ENCODE data around the gene ZNF469.

GRCh38 chr16:88373927-88374492, 8.7 kb upstream of the ZNF469 start:
- TF ChIP-seq POLR2A (IDR thresholded peaks at IDR 0.05) (no peak), CTCF (IDR thresholded peaks at IDR 0.05) (no peak), POLR2AphosphoS5 (IDR thresholded peaks at IDR 0.05) (no peak)

Data from suprapubic skin (tissue), 4 donors.